Endothelial cell of umbilical vein (primary cell): Measurements from ENCODE around the gene SEC22C. TPM values are rescaled to one million over a fixed set of nuclear protein-coding genes. Genes with fewer than 3 reads are reported as not detected.

ENCODE experiments used
- BruUV-seq: library from RNA; stranded (reverse); fragments of 400-500 nt; replicated peaks from 2 replicates; lab custom pipeline; 2021; lab: Mats Ljungman, UMichigan
- CTCF ChIA-PET: fragments of 300-600, 350-600 bp; sonication (Branson Sonifier 250); formaldehyde crosslinking; loops from one replicate; lab custom pipeline; 2021; ENCODE audit warnings: antibody characterized with exemption, inconsistent platforms; lab: Charles Lee
- POLR2A ChIA-PET: fragments of 300-600, 350-600 bp; sonication (Branson Sonifier 250); formaldehyde crosslinking; loops from one replicate; lab custom pipeline; 2021; ENCODE audit warnings: antibody characterized with exemption, inconsistent platforms; lab: Charles Lee
- DNase-seq: peaks from one replicate; pipeline ENCODE4 v3.0.0-alpha.2; 2011; ENCODE audit warnings: low read depth, low spot score
- FAIRE-seq: peaks from 2 replicates; lab custom pipeline; 2011; peaks lifted over from hg19 to GRCh38; lab: Jason Lieb, UNC
- H2AFZ ChIP-seq: 2 replicates; pipeline ENCODE4 v1.6.0; 2012; ENCODE audit warnings: low read depth, low read length, control low read depth, inconsistent platforms
- H3K27ac ChIP-seq: 2 replicates; pipeline ENCODE4 v1.5.1; 2011; ENCODE audit warnings: low read depth, mild to moderate bottlenecking, control low read depth, low read length, moderate library complexity; ENCODE audit not compliant: insufficient read depth
- H3K27me3 ChIP-seq, 2 experiments: 2 replicates each; pipeline versions ENCODE4 v1.6.0 to v1.6.1; 2011; ENCODE audit warnings: low read length in 2 of 2, mixed read lengths in 1 of 2; ENCODE audit not compliant: control insufficient read depth in 2 of 2, insufficient read depth in 2 of 2
- H3K36me3 ChIP-seq, 2 experiments: 2 replicates in 1 of 2; 3 replicates in 1 of 2; pipeline ENCODE4 v1.5.1; 2011; ENCODE audit warnings: low read length in 2 of 2, mild to moderate bottlenecking in 1 of 2, moderate library complexity in 1 of 2; ENCODE audit not compliant: control insufficient read depth in 2 of 2, insufficient read depth in 2 of 2; ENCODE audit errors: extremely low read depth in 1 of 2
- H3K4me1 ChIP-seq: 3 replicates; pipeline ENCODE4 v1.5.1; 2011; ENCODE audit warnings: mild to moderate bottlenecking, low read length; ENCODE audit not compliant: control insufficient read depth, insufficient read depth; ENCODE audit errors: extremely low read depth
- H3K4me2 ChIP-seq: 2 replicates; pipeline ENCODE4 v1.6.1; 2011; ENCODE audit warnings: low read length, control low read depth, mixed read lengths; ENCODE audit not compliant: insufficient read depth
- H3K4me3 ChIP-seq, 3 experiments: fragments of 200-600 bp in 1 of 3; sonication (generic), shearing (Covaris generic) in 1 of 3; replicated peaks in 1 of 3; 2 replicates each; pipeline ENCODE4 v1.5.1; 2011 to 2016; ENCODE audit warnings: control low read depth in 3 of 3, low read length in 3 of 3, mild to moderate bottlenecking in 2 of 3, inconsistent platforms in 1 of 3, low read depth in 1 of 3, moderate library complexity in 1 of 3; ENCODE audit not compliant: insufficient read depth in 1 of 3
- H3K79me2 ChIP-seq: 2 replicates; pipeline ENCODE4 v1.6.0; 2012; ENCODE audit warnings: low read length, inconsistent platforms; ENCODE audit not compliant: control insufficient read depth, insufficient read depth
- H3K9ac ChIP-seq: replicated peaks from 2 replicates; pipeline ENCODE3; 2011; ENCODE audit warnings: low read length, control low read depth; ENCODE audit not compliant: insufficient read depth; ENCODE audit errors: extremely low read depth
- H3K9me1 ChIP-seq: replicated peaks from 3 replicates; pipeline ENCODE4 v1.6.0; 2011; ENCODE audit warnings: mild to moderate bottlenecking, low read length; ENCODE audit not compliant: control insufficient read depth, insufficient read depth; ENCODE audit errors: extremely low read depth
- H3K9me3 ChIP-seq: replicated peaks from 2 replicates; pipeline ENCODE4 v1.5.1; 2012; ENCODE audit warnings: low read length, inconsistent platforms; ENCODE audit not compliant: control insufficient read depth, insufficient read depth
- H4K20me1 ChIP-seq: replicated peaks from 2 replicates; pipeline ENCODE3; 2011; ENCODE audit warnings: mild to moderate bottlenecking, low read length; ENCODE audit not compliant: control insufficient read depth, insufficient read depth; ENCODE audit errors: extremely low read depth
- CTCF ChIP-seq, 2 donors: IDR thresholded peaks; 1 replicate in 1 of 2; 2 replicates in 1 of 2; pipeline ENCODE4 v1.5.1; 2011; ENCODE audit warnings: low read length in 2 of 2, mild to moderate bottlenecking in 2 of 2, moderate library complexity in 2 of 2, control low read depth in 1 of 2, inconsistent platforms in 1 of 2, low read depth in 1 of 2; ENCODE audit not compliant: insufficient read depth in 1 of 2; ENCODE audit errors: extremely low read depth in 1 of 2
- EZH2 ChIP-seq: IDR thresholded peaks from 2 replicates; pipeline ENCODE4 v1.6.1; 2012; ENCODE audit warnings: borderline replicate concordance, low read depth, mild to moderate bottlenecking, moderate library complexity, low read length, inconsistent platforms; ENCODE audit not compliant: severe bottlenecking
- FOS ChIP-seq: IDR thresholded peaks from 2 replicates; pipeline ENCODE4 v1.6.1; 2011; ENCODE audit warnings: mild to moderate bottlenecking, low read length, moderate library complexity, borderline replicate concordance; ENCODE audit not compliant: insufficient read depth
- GATA2 ChIP-seq: IDR thresholded peaks from 2 replicates; pipeline ENCODE4 v1.7.0; 2011; ENCODE audit warnings: low read depth, mild to moderate bottlenecking, moderate library complexity, mixed read lengths, low read length; ENCODE audit not compliant: insufficient read length, insufficient read depth
- JUN ChIP-seq: IDR thresholded peaks from 2 replicates; pipeline ENCODE4 v1.6.1; 2011; ENCODE audit warnings: borderline replicate concordance, low read depth; ENCODE audit not compliant: insufficient read length, insufficient read depth
- MAX ChIP-seq: IDR thresholded peaks from 2 replicates; pipeline ENCODE4 v1.6.1; 2011; ENCODE audit not compliant: insufficient read depth, insufficient read length
- MYC ChIP-seq: IDR thresholded peaks from one replicate; pipeline ENCODE4 v1.6.1; 2011; ENCODE audit warnings: mild to moderate bottlenecking, low read depth, low read length
- POLR2A ChIP-seq: IDR thresholded peaks from 2 replicates; pipeline ENCODE4 v1.6.1; 2012; ENCODE audit warnings: low read depth, mild to moderate bottlenecking, control low read depth, low read length
- POLR2AphosphoS5 ChIP-seq: IDR thresholded peaks from 2 replicates; pipeline ENCODE4 v1.6.1; 2012; ENCODE audit warnings: low read depth, mild to moderate bottlenecking, control low read depth, low read length, moderate library complexity; ENCODE audit not compliant: insufficient read depth
- dilution Hi-C: fragments of 300-500 bp; cut with MboI; formaldehyde crosslinking; loops from one replicate; pipeline ENCODE4 v1.15.0; 2019; ENCODE audit warnings: low sequenced_read_pairs; ENCODE audit not compliant: extremely low pct_ligation_motif_present
- intact Hi-C: fragments of 100-400 bp; cut with micrococcal nuclease; formaldehyde crosslinking; loops from one replicate; pipeline ENCODE4 v1.10.0; 2022
- polyA plus RNA-seq, 4 experiments: library from polyadenylated mRNA; depleted of rRNA in 3 of 4; stranded (reverse) in 3 of 4; unstranded in 1 of 4; fragments of >200 nt; gene quantifications; 2 replicates each; pipeline versions ENCODE4 v1.2.1 to v1.2.3, GENCODE V29; 2011 to 2012; ENCODE audit warnings: missing spikeins in 1 of 4
- total RNA-seq: library from RNA; stranded (reverse); gene quantifications from 2 replicates; pipeline ENCODE4 v1.2.3, GENCODE V29; 2021

SEC22C gene
- total and polyA plus RNA-seq, 2 donors (not counting 3 experiments of a cell fraction or from before 2014, with no cell fraction given) = 43.9 to 61.9 TPM

GRCh38 chr3:42562047-42562907 lies 19.5 kb downstream of the SEC22C start:
- Histone ChIP-seq H3K9ac (no peak overlapping the region), H3K9me3 (no peaks in the 10 kb centered on the region), H3K27ac (no peak overlapping the region), H3K36me3 (peaks cover 19 to 23% of the 10 kb centered on the region in 2 experiments), H3K79me2 (peaks cover 3% of the 10 kb centered on the region), H3K27me3 (no peaks in the 10 kb centered on the region), H3K4me1 (no peaks in the 10 kb centered on the region), H3K9me1 (no peaks in the 10 kb centered on the region), H4K20me1 (no peaks in the 10 kb centered on the region), H3K4me3 (no peak overlapping the region), H3K4me2 (no peak overlapping the region), H2AFZ (no peak overlapping the region)
- DNase-seq (no peak), FAIRE-seq (no peak)
- TF ChIP-seq POLR2AphosphoS5 (no peak), GATA2 (no peak), EZH2 (no peak), MYC (no peak), FOS (no peak), JUN (no peak)
- POLR2A ChIA-PET = no interaction called here
- dilution Hi-C loops (no loop called here), intact Hi-C loops (no loop called here)
- CTCF ChIA-PET = interaction anchor here (1.1 to 2.0 kb wide), 2 partner anchors 15 to 23 kb away, joined by 3 to 6 read pairs; no protein-coding TSS in a partner anchor
- BruUV-seq = no TSS peak

GRCh38 chr3:42557854-42558253 lies 23.9 kb downstream of the SEC22C start:
- no peak for FAIRE-seq
- intact Hi-C loops = no loop called here
- no peak for TF ChIP-seq MAX
- TF ChIP-seq POLR2A = no peak
- TF ChIP-seq GATA2 = no peak
- TF ChIP-seq FOS = no peak
- no peak for TF ChIP-seq EZH2
- TF ChIP-seq MYC = no peak
- TF ChIP-seq POLR2AphosphoS5 = no peak
- no peak for TF ChIP-seq JUN
- TF ChIP-seq CTCF (IDR thresholded peaks at IDR 0.05; ENCODE audit: extremely low read depth in 1 of 2, insufficient read depth in 1 of 2, low read depth in 1 of 2, low read length in 2 of 2) = no peak
- ChIA-PET POLR2A (no interaction called here), CTCF (no interaction called here)
- no peak overlapping the region for H3K9ac ChIP-seq
- dilution Hi-C loops = no loop called here
- H4K20me1 ChIP-seq = peaks cover 3% of the 10 kb centered on the region
- DNase-seq = no peak
- no peak overlapping the region for H2AFZ ChIP-seq
- BruUV-seq = no TSS peak
- H3K27ac ChIP-seq = no peak overlapping the region
- H3K79me2 ChIP-seq = no peaks in the 10 kb centered on the region
- no peaks in the 10 kb centered on the region for H3K4me1 ChIP-seq
- no peaks in the 10 kb centered on the region for H3K9me3 ChIP-seq
- H3K36me3 ChIP-seq = peaks cover 20 to 36% of the 10 kb centered on the region in 2 experiments
- no peak overlapping the region for H3K4me2 ChIP-seq
- H3K4me3 ChIP-seq = no peak overlapping the region
- no peaks in the 10 kb centered on the region for H3K27me3 ChIP-seq
- H3K9me1 ChIP-seq = no peaks in the 10 kb centered on the region
